Measurements from ENCODE around the gene NPHP1.
"Not testable (repeated sequence)": the region's sequence is repeated elsewhere in the genome, so short reads cannot be mapped to it uniquely, and the experiment has no call there.

The NPHP1 gene

GRCh38 chr2:110190169-110190568, 14.6 kb downstream of the NPHP1 start:
- not testable (repeated sequence) for DNase-seq

GRCh38 chr2:110182449-110182848, 22.4 kb downstream of the NPHP1 start:
- no peak for DNase-seq

- no peak for DNase-seq
Observed at GRCh38 chr2:110180036-110180435, 24.8 kb downstream of the NPHP1 start.

- DNase-seq, result no peak
Observed at GRCh38 chr2:110173523-110173922, 31.3 kb downstream of the NPHP1 start.

GRCh38 chr2:110172506-110172905, 32.3 kb downstream of the NPHP1 start:
- DNase-seq, result no peak

- DNase-seq, result no peak
Observed at GRCh38 chr2:110170102-110170501, 34.7 kb downstream of the NPHP1 start.

- DNase-seq, result no peak
Observed at GRCh38 chr2:110167326-110168000, 37.4 kb downstream of the NPHP1 start.

- no peak for DNase-seq
Observed at GRCh38 chr2:110166266-110166665, 38.5 kb downstream of the NPHP1 start.

GRCh38 chr2:110157153-110157793, 47.5 kb downstream of the NPHP1 start:
- no peak for DNase-seq

- DNase-seq, result not testable (repeated sequence)
Observed at GRCh38 chr2:110154828-110155227, 50.0 kb downstream of the NPHP1 start.

- not testable (repeated sequence) for DNase-seq
Observed at GRCh38 chr2:110154188-110154587, 50.6 kb downstream of the NPHP1 start.

- DNase-seq, result no peak
Observed at GRCh38 chr2:110153416-110153815, 51.4 kb downstream of the NPHP1 start.

- no peak for DNase-seq
Observed at GRCh38 chr2:110152943-110153342, 51.9 kb downstream of the NPHP1 start.

GRCh38 chr2:110149330-110150220, 55.2 kb downstream of the NPHP1 start:
- DNase-seq, result no peak

- no peak for DNase-seq
Observed at GRCh38 chr2:110146945-110147332, 57.9 kb downstream of the NPHP1 start.

- DNase-seq, result no peak
Observed at GRCh38 chr2:110146183-110146944, 58.4 kb downstream of the NPHP1 start.

GRCh38 chr2:110143982-110144381, 60.8 kb downstream of the NPHP1 start:
- no peak for DNase-seq

GRCh38 chr2:110140401-110140800, 64.4 kb downstream of the NPHP1 start:
- no peak for DNase-seq

- DNase-seq, result no peak
Observed at GRCh38 chr2:110134025-110134424, 70.8 kb downstream of the NPHP1 start.

- no peak for DNase-seq
Observed at GRCh38 chr2:110131166-110131565, 73.6 kb downstream of the NPHP1 start.

GRCh38 chr2:110130757-110131156, 74.1 kb downstream of the NPHP1 start:
- DNase-seq, result no peak

- no peak for DNase-seq
Observed at GRCh38 chr2:110126906-110127305, 77.9 kb downstream of the NPHP1 start.
